Measurements from ENCODE around the gene SPDYE4.

Gene SPDYE4

DNA sequence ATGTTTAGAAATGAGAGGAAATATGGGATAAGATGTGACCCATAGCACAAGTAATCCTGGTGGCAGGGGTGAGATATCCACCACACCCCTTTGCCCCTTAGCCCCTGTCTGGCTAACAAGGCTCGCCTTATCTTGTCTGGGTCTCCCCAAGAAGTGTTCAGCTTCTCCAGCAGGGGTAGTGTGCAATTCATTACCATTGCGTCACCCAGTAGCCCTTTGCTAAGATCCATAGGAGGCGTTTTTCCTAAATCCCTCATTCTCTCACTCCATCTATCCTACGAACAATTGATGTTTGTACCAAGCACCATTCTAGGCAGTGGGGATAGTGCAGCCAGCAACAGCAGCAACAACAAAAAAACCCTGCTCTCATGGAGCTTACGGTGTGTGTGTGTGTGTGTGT lies 44.5 kb downstream of the SPDYE4 start:
- no peak for DNase-seq (ENCODE audit: insufficient read length, low spot score)
- no peak for FAIRE-seq

GRCh38 chr17:8713315-8713714 lies 45.0 kb downstream of the SPDYE4 start:
- no peak for FAIRE-seq
- DNase-seq (ENCODE audit: insufficient read length, low spot score), result no peak

DNA sequence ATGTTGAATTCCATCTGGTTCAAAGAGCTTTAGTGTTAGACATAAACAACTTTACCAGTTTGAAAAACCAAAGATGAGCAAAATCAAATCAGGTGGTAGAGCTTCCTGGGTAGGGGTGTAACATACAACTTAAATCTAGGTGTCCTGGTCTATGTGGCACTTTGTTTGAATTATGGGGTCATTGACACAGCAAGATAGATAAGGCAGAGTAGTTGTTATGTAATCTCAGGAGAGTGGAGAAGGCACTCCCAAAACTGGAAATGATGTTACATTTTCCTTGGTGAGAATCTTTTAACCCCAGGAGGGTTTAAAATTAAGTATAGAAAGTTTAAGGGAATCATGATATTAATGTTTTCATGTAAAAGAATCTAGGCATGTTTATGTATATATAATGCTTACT lies 45.6 kb downstream of the SPDYE4 start:
- FAIRE-seq, result no peak

DNA sequence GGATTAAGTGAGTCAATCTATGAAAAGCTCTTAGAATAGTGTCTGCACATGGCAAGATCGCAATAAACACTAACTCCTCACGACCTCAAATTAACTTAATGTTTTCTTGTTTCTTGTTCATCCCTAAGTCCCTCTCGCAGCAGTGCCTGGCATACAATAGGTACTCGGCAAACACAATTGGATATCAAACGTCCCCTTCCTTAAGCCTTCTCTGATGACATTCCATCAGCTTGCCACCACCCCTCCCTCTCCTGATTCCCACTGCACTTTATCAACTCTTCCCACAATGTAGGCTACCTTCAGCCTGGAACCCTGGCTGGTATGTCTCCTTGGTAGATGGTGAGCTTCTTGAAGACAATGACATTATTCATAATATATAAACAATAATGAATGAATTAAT lies 47.1 kb downstream of the SPDYE4 start:
- no peak for DNase-seq (ENCODE audit: insufficient read length, low spot score)
- no peak for FAIRE-seq

More for the DNA sequence above, 45.6 kb downstream of the SPDYE4 start:
- DNase-seq (ENCODE audit: insufficient read length, low spot score), result no peak

DNA sequence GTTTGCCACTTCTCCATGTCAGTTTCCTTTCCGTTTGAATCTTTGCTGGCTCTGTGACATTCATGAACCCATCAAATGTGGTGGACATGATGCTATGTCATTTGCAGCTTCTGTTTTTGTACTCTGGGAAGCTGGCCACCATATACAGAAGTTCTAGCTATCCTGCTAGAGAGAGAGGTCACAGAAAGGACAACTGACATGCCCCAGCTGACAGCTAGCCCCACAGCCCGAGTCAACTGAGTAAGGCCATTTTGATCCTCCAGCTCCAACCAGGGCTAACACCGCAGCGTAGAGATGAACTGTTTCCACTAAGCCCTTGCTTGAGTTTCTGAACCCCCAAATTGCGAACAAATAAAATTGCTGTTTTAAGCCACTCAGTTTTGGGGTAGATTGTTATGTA lies 47.5 kb downstream of the SPDYE4 start:
- FAIRE-seq, result no peak
- no peak for DNase-seq (ENCODE audit: insufficient read length, low spot score)

DNA sequence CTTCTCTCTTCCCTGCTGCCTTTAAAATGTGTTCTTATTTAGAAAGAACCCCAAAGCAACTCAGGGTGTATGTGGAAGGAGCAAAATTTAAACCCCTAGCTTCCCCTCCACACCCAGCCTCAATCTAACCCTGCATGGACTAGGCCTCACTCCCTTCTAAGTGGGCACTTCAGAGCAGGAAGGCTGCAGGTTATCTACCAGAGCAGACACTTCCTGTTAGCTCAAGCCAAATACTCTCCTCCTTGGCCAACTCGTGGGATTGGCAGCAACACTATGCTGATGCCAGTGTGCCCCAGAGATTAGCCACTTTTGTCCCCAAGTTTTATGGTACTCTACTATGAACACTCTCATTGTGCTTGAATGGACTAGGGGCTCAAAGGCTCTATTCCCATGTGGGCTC lies 49.3 kb downstream of the SPDYE4 start:
- FAIRE-seq, result no peak

DNA sequence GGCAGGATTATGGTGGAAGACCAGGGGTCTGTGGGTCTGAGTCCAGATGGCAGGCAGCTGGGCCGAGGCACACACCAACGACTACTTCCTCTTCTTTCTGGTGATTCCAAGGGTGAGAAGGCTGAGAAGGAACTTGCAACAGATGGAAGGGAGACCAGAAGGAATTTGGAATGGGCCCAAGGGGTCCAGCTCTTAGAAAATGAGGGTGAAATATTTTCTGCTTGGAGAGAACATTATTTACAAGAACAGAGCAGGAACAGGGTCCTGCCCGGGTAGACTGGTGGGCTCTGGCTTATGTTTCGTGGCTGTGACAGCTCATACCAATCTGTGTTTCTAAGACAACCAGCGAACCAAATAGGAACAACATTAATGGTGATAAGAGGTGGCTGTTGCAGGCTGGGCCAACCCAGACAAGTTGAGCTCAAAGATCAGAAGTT lies 50.3 kb downstream of the SPDYE4 start:
- DNase-seq (ENCODE audit: insufficient read length, low spot score), result no peak
- no peak for FAIRE-seq

More for the DNA sequence above, 49.3 kb downstream of the SPDYE4 start:
- no peak for DNase-seq (ENCODE audit: insufficient read length, low spot score)

- no peak for FAIRE-seq
- no peak for DNase-seq (ENCODE audit: insufficient read length, low spot score)
Measured at GRCh38 chr17:8707332-8708024, 50.9 kb downstream of the SPDYE4 start.

DNA sequence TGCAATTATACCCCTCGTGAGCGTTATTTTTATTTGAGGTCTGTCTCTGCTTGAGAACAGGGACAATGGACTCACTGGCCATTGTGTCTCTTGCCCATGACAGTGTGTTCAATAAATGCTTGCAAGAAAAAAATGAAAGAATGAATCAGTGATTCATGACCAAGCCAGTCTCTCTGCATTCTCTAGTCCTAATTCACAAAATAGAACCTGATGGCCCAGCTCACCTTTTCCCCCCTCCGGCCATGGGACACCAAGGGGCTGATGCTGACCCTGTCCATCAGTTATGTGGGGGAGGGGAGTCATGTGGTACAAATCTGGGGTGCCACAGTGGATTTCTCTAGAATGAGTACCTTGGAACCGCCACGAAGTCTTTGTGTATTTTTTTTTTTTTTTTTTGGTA lies 51.9 kb downstream of the SPDYE4 start:
- FAIRE-seq, result no peak

GRCh38 chr17:8705427-8705826 lies 52.9 kb downstream of the SPDYE4 start:
- FAIRE-seq, result no peak

More for the DNA sequence above, 51.9 kb downstream of the SPDYE4 start:
- DNase-seq (ENCODE audit: insufficient read length, low spot score), result no peak

DNA sequence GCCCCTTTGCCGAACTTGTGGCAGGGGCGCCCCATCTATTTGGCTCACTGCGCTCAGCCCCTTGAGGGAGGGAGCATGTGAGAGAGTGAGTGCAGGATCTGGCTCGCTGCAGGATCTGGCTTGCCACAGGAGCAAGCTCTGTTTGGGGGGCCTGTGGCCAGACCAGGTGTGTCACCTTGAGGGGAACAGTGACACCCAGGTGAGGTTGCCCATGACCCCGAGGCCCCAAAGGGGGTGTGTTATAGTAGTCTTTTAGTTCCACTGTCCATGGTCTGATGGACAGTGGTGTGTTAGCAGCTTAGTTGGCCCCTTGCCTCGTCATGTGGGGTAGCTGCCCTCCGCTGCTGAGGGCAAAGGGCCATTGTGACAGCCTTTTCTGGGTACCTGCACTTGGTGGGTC lies 55.3 kb downstream of the SPDYE4 start:
- no peak for DNase-seq (ENCODE audit: insufficient read length, low spot score)
- no peak for FAIRE-seq

More at GRCh38 chr17:8705427-8705826, 52.9 kb downstream of the SPDYE4 start:
- no peak for DNase-seq (ENCODE audit: insufficient read length, low spot score)

DNA sequence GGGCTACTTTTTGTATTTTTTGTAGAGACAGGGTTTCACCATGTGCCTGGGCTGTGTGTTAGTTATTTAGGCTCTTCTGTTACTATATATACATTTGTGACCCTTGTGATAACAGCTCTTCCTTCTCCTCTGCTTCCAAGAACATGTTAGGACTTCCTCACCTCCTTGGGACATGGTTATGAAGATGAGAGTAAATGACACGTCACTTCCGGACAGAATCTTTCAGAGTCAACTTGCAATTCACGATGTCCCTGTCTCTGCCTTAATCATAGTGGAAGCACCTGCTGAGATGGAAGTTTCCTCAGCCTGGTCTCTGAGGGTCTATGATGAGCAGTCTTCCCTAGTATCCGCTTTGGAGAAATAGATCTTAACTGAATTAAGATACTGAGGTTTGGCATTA lies 56.6 kb downstream of the SPDYE4 start:
- FAIRE-seq (no peak), DNase-seq (ENCODE audit: insufficient read length, low spot score) (no peak)

GRCh38 chr17:8701221-8701620 lies 57.1 kb downstream of the SPDYE4 start:
- FAIRE-seq (no peak), DNase-seq (ENCODE audit: insufficient read length, low spot score) (no peak)
